Muscle layer of colon (tissue), 2 donors: ENCODE measurements around the gene IL18.
"Not testable (repeated sequence)": the region's sequence is repeated elsewhere in the genome, so short reads cannot be mapped to it uniquely, and the experiment has no call there.

Source experiments
- H3K27ac ChIP-seq: one replicate; pipeline ENCODE4 v1.7.0; 2013; ENCODE audit warnings: low read depth, mild to moderate bottlenecking, low read length, moderate library complexity
- H3K27me3 ChIP-seq, 2 donors: one replicate each; pipeline ENCODE4 v1.7.0; 2013; ENCODE audit warnings: low read length in 2 of 2, mild to moderate bottlenecking in 2 of 2; ENCODE audit not compliant: insufficient read depth in 2 of 2, control insufficient read depth in 1 of 2
- H3K36me3 ChIP-seq: one replicate; pipeline ENCODE4 v1.7.0; 2013; ENCODE audit warnings: mild to moderate bottlenecking, low read length; ENCODE audit not compliant: insufficient read depth
- H3K4me1 ChIP-seq: one replicate; pipeline ENCODE4 v1.7.0; 2013; ENCODE audit warnings: mild to moderate bottlenecking, low read length; ENCODE audit not compliant: insufficient read depth
- H3K4me3 ChIP-seq, 2 donors: one replicate each; pipeline ENCODE4 v1.7.0; 2013; ENCODE audit warnings: low read length in 2 of 2, low read depth in 1 of 2, mild to moderate bottlenecking in 1 of 2, moderate library complexity in 1 of 2
- H3K9ac ChIP-seq: one replicate; pipeline ENCODE4 v1.7.0; 2013; ENCODE audit warnings: low read length
- H3K9me3 ChIP-seq: one replicate; pipeline ENCODE4 v1.7.0; 2013; ENCODE audit warnings: mild to moderate bottlenecking, low read length
- donor health status: abdominal sarcoma.
- donor health status: Adenocarcinoma of cecum.

The IL18 gene

DNA sequence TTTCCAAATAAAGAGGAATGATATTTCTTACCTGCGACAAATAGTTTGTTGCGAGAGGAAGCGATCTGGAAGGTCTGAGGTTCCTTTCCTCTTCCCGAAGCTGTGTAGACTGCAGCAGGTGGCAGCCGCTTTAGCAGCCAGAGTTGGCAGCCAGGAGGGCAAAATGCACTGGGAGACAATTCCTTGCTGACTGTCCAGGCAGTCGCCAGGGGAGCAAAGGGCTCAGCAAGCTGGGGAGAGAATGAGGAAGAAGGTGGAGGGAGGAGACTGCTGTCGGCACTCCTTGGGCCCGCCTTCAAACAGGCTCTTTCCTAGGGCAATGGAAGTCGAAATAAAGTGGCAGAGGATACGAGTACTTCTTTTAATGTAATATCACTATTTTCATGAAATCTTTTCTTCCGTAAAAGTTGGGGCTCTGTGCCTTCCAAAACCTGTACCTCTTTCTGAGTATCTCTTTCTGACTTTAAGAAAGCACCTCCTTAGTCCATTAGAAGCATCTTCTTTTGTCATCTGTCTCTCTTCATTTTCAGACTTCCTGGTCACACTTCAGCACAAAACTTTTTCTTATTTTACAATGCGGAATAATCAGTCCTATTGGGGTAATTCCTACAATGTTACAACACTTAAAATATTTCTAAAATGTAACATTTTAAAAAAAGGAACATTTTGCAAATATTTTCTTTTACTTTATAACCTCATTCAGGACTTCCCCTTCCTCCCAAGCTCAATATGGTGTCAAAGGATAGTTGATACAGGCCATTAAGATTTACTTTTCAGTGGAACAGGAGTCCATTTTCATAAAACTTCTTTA is at the start of gene IL18:
Gene IL18, minus strand, starts transcription at position 220 of the 811 bp plus-strand sequence. CDS start 9,041 bp downstream, outside the sequence.
- Histone ChIP-seq H3K9ac (no peak within 1 kb of the TSS), H3K27me3 (no peaks in the 10 kb centered on the region), H3K4me3 (no peak within 1 kb of the TSS), H3K27ac (no peak within 1 kb of the TSS), H3K36me3 (no peaks in the 10 kb centered on the region), H3K9me3 (no peaks in the 10 kb centered on the region), H3K4me1 (peaks cover 5% of the 10 kb centered on the region)

DNA sequence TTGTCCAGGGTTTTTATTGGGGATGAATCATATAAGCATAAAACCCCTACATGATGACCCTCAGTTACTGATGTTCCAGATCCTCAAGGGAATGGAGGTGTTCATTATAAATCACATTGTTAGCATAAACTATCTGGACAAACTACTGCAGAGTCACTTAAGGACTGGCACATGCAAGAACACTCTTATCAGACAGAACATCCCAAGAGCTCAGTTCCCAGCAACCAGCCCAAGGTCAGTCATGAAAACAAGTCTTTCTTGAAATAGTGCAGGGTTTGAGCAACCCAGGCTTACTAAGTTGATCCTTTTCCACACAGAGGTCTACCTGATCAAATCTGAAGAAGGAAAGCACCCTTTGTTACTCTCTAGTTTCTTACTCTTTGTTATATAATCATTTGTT is 48.8 kb upstream of the IL18 start:
- H3K9ac ChIP-seq, result no peak overlapping the region

DNA sequence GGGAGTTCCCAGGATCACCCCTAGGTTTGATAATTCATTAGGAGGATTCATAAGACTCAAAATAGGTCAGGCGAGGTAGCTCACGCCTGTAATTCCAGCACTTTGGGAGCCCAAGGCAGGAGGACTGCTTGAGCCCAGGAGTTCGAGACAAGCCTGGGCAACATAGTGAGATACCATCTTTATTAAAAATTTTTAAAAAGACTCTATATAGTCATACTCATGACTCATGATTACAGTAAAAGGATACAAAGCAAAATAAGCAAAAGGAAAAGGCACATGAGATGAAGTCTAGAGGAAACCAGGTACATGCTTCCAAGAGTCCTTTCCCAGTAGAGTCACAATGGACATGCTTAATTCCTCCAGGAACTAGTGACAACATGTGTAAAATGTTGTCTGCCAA is 48.4 kb upstream of the IL18 start:
- Histone ChIP-seq H3K27ac (no peak overlapping the region), H3K4me1 (no peaks in the 10 kb centered on the region), H3K9ac (no peak overlapping the region), H3K27me3 (no peaks in the 10 kb centered on the region), H3K9me3 (no peaks in the 10 kb centered on the region), H3K4me3 (no peak overlapping the region), H3K36me3 (no peaks in the 10 kb centered on the region)

More for the DNA sequence above, 48.8 kb upstream of the IL18 start:
- no peak overlapping the region for H3K4me3 ChIP-seq
- no peak overlapping the region for H3K27ac ChIP-seq
- no peaks in the 10 kb centered on the region for H3K9me3 ChIP-seq
- no peaks in the 10 kb centered on the region for H3K27me3 ChIP-seq
- no peaks in the 10 kb centered on the region for H3K4me1 ChIP-seq
- no peaks in the 10 kb centered on the region for H3K36me3 ChIP-seq

DNA sequence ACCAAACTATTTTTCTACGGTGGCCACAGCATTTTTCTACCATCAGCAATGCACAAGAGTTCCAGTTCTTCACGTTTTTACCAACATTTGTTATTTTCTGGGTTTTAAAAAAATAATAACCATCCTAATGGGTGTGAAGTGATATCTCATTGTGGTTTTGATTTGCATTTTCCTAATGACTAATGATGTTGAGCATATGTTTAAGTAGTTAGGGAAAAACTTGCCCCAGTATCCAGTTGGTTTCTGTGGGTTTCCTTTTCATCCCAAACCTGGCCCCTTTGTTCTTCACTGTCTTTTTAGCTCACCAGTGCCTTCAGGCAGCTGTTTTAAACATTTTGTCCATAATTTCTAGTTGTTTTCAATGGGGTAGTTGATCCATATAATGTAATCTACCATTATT is 47.6 kb upstream of the IL18 start:
- no peaks in the 10 kb centered on the region for H3K27me3 ChIP-seq
- H3K4me1 ChIP-seq, result no peaks in the 10 kb centered on the region
- no peak overlapping the region for H3K9ac ChIP-seq
- H3K4me3 ChIP-seq, result no peak overlapping the region
- no peaks in the 10 kb centered on the region for H3K36me3 ChIP-seq
- H3K27ac ChIP-seq, result no peak overlapping the region
- H3K9me3 ChIP-seq, result no peaks in the 10 kb centered on the region

DNA sequence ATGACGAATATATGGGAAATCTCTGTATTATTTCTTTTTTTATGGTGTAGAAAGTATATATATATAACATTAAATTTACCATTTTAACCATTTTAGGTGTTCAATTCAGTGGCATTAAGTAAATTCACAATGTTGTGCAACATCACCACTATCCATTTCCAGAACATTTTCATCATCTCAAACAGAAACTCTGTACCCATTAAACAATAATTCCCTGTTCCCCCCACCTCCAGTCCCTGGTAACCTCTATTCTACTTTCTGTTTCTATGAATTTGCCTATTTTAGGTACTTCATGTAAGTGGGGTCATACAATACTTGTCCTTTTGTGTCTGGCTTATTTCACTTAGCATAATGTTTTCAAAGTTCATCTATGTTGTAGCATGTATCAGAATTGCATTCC is 47.0 kb upstream of the IL18 start:
- H3K27ac ChIP-seq, result no peak overlapping the region
- no peak overlapping the region for H3K4me3 ChIP-seq
- no peaks in the 10 kb centered on the region for H3K36me3 ChIP-seq
- H3K9me3 ChIP-seq, result no peaks in the 10 kb centered on the region
- H3K27me3 ChIP-seq, result no peaks in the 10 kb centered on the region
- H3K4me1 ChIP-seq, result no peaks in the 10 kb centered on the region
- H3K9ac ChIP-seq, result no peak overlapping the region

DNA sequence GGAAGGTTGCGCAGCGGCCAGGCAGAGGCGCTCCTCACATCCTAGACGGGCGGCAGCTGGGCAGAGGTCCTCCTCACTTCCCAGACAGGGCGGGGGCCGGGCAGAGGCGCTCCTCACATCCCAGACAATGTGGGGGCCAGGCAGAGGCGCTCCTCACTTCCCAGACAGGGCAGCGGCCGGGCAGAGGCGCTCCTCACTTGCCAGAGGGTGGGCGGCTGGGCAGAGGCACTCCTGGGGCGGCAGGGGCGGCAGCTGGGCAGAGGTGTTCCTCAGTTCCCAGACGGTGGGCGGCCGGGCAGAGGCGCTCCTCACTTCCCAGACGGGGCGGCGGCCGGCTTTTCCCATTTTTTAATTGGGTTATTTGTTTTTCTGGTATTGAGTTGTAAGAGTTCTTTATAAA is 42.2 kb upstream of the IL18 start:
- H3K4me1 ChIP-seq, result no peaks in the 10 kb centered on the region
- H3K27me3 ChIP-seq, result no peaks in the 10 kb centered on the region
- H3K36me3 ChIP-seq, result no peaks in the 10 kb centered on the region
- H3K9ac ChIP-seq, result no peak overlapping the region
- no peaks in the 10 kb centered on the region for H3K9me3 ChIP-seq
- no peak overlapping the region for H3K4me3 ChIP-seq
- H3K27ac ChIP-seq, result no peak overlapping the region

DNA sequence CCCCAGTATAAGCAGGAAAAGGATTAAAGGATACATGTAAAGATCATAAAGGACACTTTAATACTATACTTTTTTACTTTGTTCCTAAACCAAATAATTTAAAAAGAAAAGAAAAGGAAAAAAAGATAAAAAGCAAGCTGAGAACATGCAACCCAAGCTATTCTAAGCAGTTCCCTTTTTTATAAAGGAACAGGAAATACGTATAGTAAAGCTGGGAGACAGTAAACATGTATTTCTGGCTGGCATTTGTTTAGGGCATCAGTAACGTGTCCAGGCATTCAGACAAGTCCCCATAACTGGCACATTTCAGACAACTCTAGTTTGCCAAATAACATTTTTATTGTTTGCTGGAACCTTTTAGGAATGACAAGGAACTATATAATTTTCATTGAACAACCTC is 36.4 kb upstream of the IL18 start:
- no peaks in the 10 kb centered on the region for H3K36me3 ChIP-seq
- H3K27me3 ChIP-seq, result no peaks in the 10 kb centered on the region
- H3K9ac ChIP-seq, result no peak overlapping the region
- H3K9me3 ChIP-seq, result no peaks in the 10 kb centered on the region
- no peak overlapping the region for H3K4me3 ChIP-seq
- H3K27ac ChIP-seq, result no peak overlapping the region
- H3K4me1 ChIP-seq, result no peaks in the 10 kb centered on the region

DNA sequence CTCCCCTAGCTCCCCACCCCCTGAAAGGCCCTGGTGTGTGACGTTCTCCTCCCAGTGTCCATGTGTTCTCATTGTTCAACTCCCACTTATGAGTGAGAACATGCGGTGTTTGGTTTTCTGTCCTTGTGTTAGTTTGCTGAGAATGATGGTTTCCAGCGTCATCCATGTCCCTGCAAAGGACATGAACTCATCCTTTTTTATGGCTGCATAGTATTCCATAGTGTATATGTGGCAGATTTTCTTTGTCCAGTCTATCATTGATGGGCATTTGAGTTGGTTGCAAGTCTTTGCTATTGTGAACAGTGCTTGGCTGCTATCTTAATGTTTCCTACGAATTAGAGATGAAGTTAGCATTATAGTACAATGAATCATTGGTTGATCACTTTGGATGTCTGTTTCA is 35.2 kb upstream of the IL18 start:
- not testable (repeated sequence) for H3K9ac ChIP-seq, H3K4me1 ChIP-seq, H3K36me3 ChIP-seq, H3K27ac ChIP-seq, H3K9me3 ChIP-seq, H3K27me3 ChIP-seq, H3K4me3 ChIP-seq

DNA sequence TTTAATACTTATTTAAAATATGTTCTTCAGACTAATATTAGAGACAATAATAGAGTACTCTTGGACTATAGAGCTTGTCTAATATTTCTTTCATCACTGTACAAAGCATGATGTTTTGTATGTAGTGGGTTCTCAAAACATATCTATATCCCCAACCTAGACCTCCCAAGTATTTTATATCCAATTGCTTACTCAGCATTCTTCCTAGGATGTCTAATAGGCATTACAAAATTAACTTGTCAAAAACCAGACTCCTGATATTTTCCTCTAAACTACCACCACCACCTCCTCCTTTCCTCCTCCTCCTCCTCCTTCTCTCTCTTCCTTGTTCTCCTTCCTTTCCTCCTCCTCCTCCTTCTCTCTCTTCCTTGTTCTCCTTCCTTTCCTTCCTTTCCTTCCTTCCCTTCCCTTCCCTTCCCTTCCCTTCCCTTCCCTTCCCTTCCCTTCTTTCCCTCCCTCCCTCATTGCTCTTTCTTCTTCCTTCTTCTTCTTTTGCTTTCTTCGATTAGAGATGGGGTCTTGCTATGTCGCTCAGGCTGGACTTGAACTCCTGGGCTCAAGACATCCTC is 32.7 kb upstream of the IL18 start:
- Histone ChIP-seq H3K9me3 (no peaks in the 10 kb centered on the region), H3K27me3 (no peaks in the 10 kb centered on the region), H3K4me3 (no peak overlapping the region), H3K4me1 (no peaks in the 10 kb centered on the region), H3K27ac (no peak overlapping the region), H3K9ac (no peak overlapping the region), H3K36me3 (no peaks in the 10 kb centered on the region)

DNA sequence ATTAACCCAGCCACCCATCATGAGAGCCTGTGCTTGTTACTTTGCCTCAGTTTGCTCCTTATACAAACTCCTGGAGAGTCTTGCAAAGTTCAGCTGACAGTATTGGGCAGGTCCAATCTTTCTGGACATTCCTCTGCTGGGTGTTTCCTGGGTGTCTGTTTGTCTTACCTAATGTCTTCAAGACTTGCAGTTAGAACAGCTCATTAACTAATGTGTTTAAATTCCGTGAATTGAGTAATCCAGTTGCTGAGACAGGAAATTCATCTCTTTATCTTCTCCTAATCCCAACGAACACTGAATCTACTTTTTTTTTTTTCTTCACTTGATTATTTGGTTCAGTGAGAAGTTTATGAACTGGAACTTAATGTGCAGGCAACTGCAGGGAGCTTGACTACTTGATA is 32.1 kb upstream of the IL18 start:
- H3K4me1 ChIP-seq, result no peaks in the 10 kb centered on the region
- no peaks in the 10 kb centered on the region for H3K27me3 ChIP-seq
- H3K27ac ChIP-seq, result no peak overlapping the region
- no peak overlapping the region for H3K4me3 ChIP-seq
- H3K9me3 ChIP-seq, result no peaks in the 10 kb centered on the region
- H3K9ac ChIP-seq, result no peak overlapping the region
- H3K36me3 ChIP-seq, result no peaks in the 10 kb centered on the region

DNA sequence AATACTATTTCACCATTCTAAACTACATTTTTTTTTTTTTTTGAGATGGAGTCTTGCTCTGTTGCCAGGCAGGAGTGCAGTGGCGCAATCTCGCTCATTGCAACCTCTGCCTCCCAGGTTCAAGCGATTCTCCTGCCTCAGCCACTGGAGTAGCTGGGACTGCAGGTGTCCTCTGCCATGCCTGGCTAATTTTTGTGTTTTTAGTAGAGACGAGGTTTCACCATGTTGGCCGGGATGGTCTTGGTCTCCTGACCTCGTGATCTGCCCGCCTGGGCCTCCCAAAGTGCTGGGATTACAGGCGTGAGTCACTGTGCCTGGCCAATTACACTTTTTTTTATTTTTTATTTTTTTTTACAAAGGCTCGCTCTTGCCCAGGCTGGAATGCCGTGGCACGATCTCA is 31.2 kb upstream of the IL18 start:
- not testable (repeated sequence) for H3K9me3 ChIP-seq, H3K27ac ChIP-seq, H3K4me1 ChIP-seq, H3K4me3 ChIP-seq, H3K27me3 ChIP-seq, H3K36me3 ChIP-seq, H3K9ac ChIP-seq

DNA sequence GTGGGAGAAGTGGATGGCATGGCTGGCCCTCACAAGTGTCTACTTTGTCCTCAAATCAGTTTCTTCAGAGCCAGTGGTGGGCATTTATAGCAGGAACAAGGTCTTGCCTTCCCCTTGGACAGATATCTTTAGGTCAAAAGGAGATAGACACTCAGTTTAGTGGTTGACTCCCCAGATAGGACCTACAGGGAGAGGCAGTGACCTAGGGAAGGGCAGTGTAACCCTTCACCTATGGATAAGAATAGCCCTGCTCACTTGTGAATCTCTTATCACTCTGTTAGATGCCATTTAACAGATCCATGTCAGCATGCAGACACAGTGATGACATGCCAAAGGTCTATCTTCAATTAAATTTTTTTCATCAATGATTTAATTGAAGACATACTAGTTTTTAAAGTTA is 22.4 kb upstream of the IL18 start:
- Histone ChIP-seq H3K9ac (no peak overlapping the region), H3K36me3 (no peaks in the 10 kb centered on the region), H3K27ac (no peak overlapping the region), H3K4me3 (no peak overlapping the region), H3K4me1 (no peaks in the 10 kb centered on the region), H3K27me3 (no peaks in the 10 kb centered on the region), H3K9me3 (no peaks in the 10 kb centered on the region)
